T-cell (primary cell): ENCODE results near the gene SPINK4. TPM values are rescaled to one million over a fixed set of nuclear protein-coding genes. Genes with fewer than 3 reads are reported as not detected.

Source experiments
- ATAC-seq, 4 experiments: fragments of 200-7000 bp in 3 of 4; fragments of 150-1000 bp in 1 of 4; cut with Tn5 transposase; replicated peaks in 1 of 4; 1 replicate in 3 of 4; 2 replicates in 1 of 4; pipeline ENCODE4 v1.10.0; 2021; ENCODE audit warnings: moderate library complexity in 3 of 4, mild to moderate bottlenecking in 2 of 4, moderate number of reproducible peaks in 1 of 4
- CTCF ChIA-PET, 2 donors: fragments of 300-600 bp; sonication (Branson Sonifier 250); formaldehyde crosslinking; loops; one replicate each; lab custom pipeline; 2022; ENCODE audit warnings: antibody characterized with exemption in 2 of 2; lab: Charles Lee
- POLR2A ChIA-PET, 2 donors: fragments of 300-600 bp; sonication (Branson Sonifier 250); formaldehyde crosslinking; loops; one replicate each; lab custom pipeline; 2022; ENCODE audit warnings: antibody characterized with exemption in 2 of 2; lab: Charles Lee
- DNase-seq, 35 experiments: peaks; one replicate each; pipeline versions ENCODE4 v3.0.0 to v3.0.0-alpha.2; 2013 to 2023
- H3K27ac ChIP-seq: one replicate; pipeline ENCODE4 v1.5.1; 2013; ENCODE audit warnings: low read length
- H3K27me3 ChIP-seq, 2 experiments: replicated peaks in 1 of 2; 1 replicate in 1 of 2; 2 replicates in 1 of 2; pipeline versions ENCODE4 v1.6.1 to v1.7.0; 2013; ENCODE audit warnings: low read length in 1 of 2, mixed read lengths in 1 of 2; ENCODE audit not compliant: control insufficient read depth in 2 of 2, insufficient read depth in 2 of 2; ENCODE audit errors: extremely low read depth in 1 of 2
- H3K36me3 ChIP-seq, 2 donors: 1 replicate in 1 of 2; 2 replicates in 1 of 2; pipeline versions ENCODE4 v1.6.1 to v1.7.0; 2013; ENCODE audit warnings: low read length in 1 of 2; ENCODE audit not compliant: control insufficient read depth in 2 of 2, insufficient read depth in 1 of 2; ENCODE audit errors: extremely low read depth in 1 of 2
- H3K4me1 ChIP-seq, 2 experiments: 1 replicate in 1 of 2; 2 replicates in 1 of 2; pipeline versions ENCODE4 v1.6.1 to v1.7.0; 2013; ENCODE audit warnings: low read length in 2 of 2, mixed read lengths in 1 of 2; ENCODE audit not compliant: insufficient read depth in 2 of 2, control insufficient read depth in 1 of 2; ENCODE audit errors: extremely low read depth in 1 of 2
- H3K4me3 ChIP-seq, 2 donors: 1 replicate in 1 of 2; 2 replicates in 1 of 2; pipeline versions ENCODE4 v1.5.1 to v1.7.0; 2013; ENCODE audit warnings: mild to moderate bottlenecking in 2 of 2, low read length in 1 of 2, moderate library complexity in 1 of 2; ENCODE audit not compliant: control insufficient read depth in 1 of 2; ENCODE audit errors: extremely low read depth in 1 of 2
- H3K9me3 ChIP-seq: 2 replicates; pipeline ENCODE4 v1.7.0; 2013
- H3K27ac Mint-ChIP-seq, 2 donors: one replicate each; pipeline ENCODE4 v1.8.0; 2020 to 2021; ENCODE audit warnings: mild to moderate bottlenecking in 2 of 2, mixed read lengths in 2 of 2
- H3K27me3 Mint-ChIP-seq, 2 donors: one replicate each; pipeline ENCODE4 v1.8.0; 2021 to 2022; ENCODE audit warnings: mixed read lengths in 2 of 2
- H3K36me3 Mint-ChIP-seq: one replicate; pipeline ENCODE4 v1.8.0; 2021; ENCODE audit warnings: mixed read lengths
- H3K4me1 Mint-ChIP-seq, 3 donors: one replicate each; pipeline ENCODE4 v1.8.0; 2020 to 2022; ENCODE audit warnings: mixed read lengths in 3 of 3, mild to moderate bottlenecking in 1 of 3
- H3K4me3 Mint-ChIP-seq, 3 donors: one replicate each; pipeline ENCODE4 v1.8.0; 2020 to 2022; ENCODE audit warnings: mild to moderate bottlenecking in 3 of 3, mixed read lengths in 3 of 3, moderate library complexity in 3 of 3
- H3K9me3 Mint-ChIP-seq, 3 donors: one replicate each; pipeline ENCODE4 v1.8.0; 2020 to 2022; ENCODE audit warnings: mixed read lengths in 3 of 3
- WGBS: methylation state at CpG from one replicate; pipeline ENCODE4 v1.1.5; 2013; ENCODE audit warnings: missing lambda C conversion rate; ENCODE audit not compliant: insufficient coverage; 5-methylcytosine and 5-hydroxymethylcytosine counted together
- total RNA-seq, 35 experiments: library from RNA in 6 of 35; stranded (reverse) in 6 of 35; fragments of 120-200 nt in 1 of 35; gene quantifications; one replicate each; pipeline versions ENCODE4 v1.2.1 to v1.2.4 and lab custom pipeline; 2013 to 2026

SPINK4 gene
- total RNA-seq, 5 donors from 2014 or later (not counting 1 experiment from before 2014, with no cell fraction given): not detected

GRCh38 chr9:33295571-33295970 lies 55.6 kb downstream of the SPINK4 start:
- ATAC-seq: no peak
- peaks cover 69% of the 10 kb centered on the region for H3K36me3 Mint-ChIP-seq
- H3K9me3 Mint-ChIP-seq: no peaks in the 10 kb centered on the region
- ChIA-PET CTCF (no interaction called here), POLR2A (no interaction called here)
- no peak overlapping the region for H3K27ac Mint-ChIP-seq
- H3K27me3 Mint-ChIP-seq: no peaks in the 10 kb centered on the region
- Histone ChIP-seq H3K27me3 (no peaks in the 10 kb centered on the region), H3K9me3 (no peaks in the 10 kb centered on the region), H3K4me3 (no peak overlapping the region), H3K4me1 (peaks cover 20 to 53% of the 10 kb centered on the region in 2 experiments), H3K36me3 (peaks cover 3 to 71% of the 10 kb centered on the region in 2 donors), H3K27ac (no peak overlapping the region)
- DNase-seq: no peak
- peaks cover 80 to 93% (median 92%) of the 10 kb centered on the region in 3 donors for H3K4me1 Mint-ChIP-seq
- peak overlapping the region in 1 of 3 donors; percentile 20 for H3K4me3 Mint-ChIP-seq
- no CpG with 5 or more reads among the region's 2 CpGs for WGBS

GRCh38 chr9:33297432-33297831 lies 57.5 kb downstream of the SPINK4 start:
- POLR2A ChIA-PET: no interaction called here
- peaks cover 69 to 85% (median 79%) of the 10 kb centered on the region in 3 donors for H3K4me1 Mint-ChIP-seq
- DNase-seq: peak in 10 of 35 experiments; percentile 6 to 52 (median 19)
- no peaks in the 10 kb centered on the region for H3K9me3 Mint-ChIP-seq
- Histone ChIP-seq H3K4me3 (no peak overlapping the region), H3K27me3 (no peaks in the 10 kb centered on the region), H3K9me3 (no peaks in the 10 kb centered on the region), H3K36me3 (peaks cover 3 to 81% of the 10 kb centered on the region in 2 donors), H3K4me1 (peaks cover 8 to 35% of the 10 kb centered on the region in 2 experiments), H3K27ac (no peak overlapping the region)
- CTCF ChIA-PET: interaction anchor here in 1 of 2 donors (1.1 to 1.3 kb wide), 2 partner anchors 10 to 11 kb away, joined by 3 to 7 read pairs; no protein-coding TSS in a partner anchor
- H3K27ac Mint-ChIP-seq: peak overlapping the region; percentile 25 to 66
- H3K36me3 Mint-ChIP-seq: peaks cover 68% of the 10 kb centered on the region
- ATAC-seq: peak; percentile 22 to 73 (median 35)
- H3K4me3 Mint-ChIP-seq: peak overlapping the region; percentile 42 to 59 (median 42)
- H3K27me3 Mint-ChIP-seq: no peaks in the 10 kb centered on the region
- no CpG with 5 or more reads among the region's 1 CpG for WGBS

Other genes starting within 250 kb of the SPINK4 start
- 10 to 100 TPM; 22.4 to 29.7 (median 24.1) TPM for gene APTX, start 238.5 kb upstream of the SPINK4 start, total RNA-seq
- gene DNAJA1, start 214.9 kb upstream of the SPINK4 start, total RNA-seq: 100 to 1,000 TPM in 2 of 5 donors, 10 to 100 TPM in 3; 66.5 to 170 (median 69.9) TPM
- 10 to 100 TPM; 22.6 to 25.5 (median 24.4) TPM for gene SMU1, start 163.5 kb upstream of the SPINK4 start, total RNA-seq
- gene B4GALT1, start 72.8 kb upstream of the SPINK4 start, total RNA-seq: 10 to 100 TPM; 33.2 to 85.3 (median 44.1) TPM
- 10 to 100 TPM; 59.4 to 69.9 (median 62.4) TPM for gene BAG1, start 24.5 kb downstream of the SPINK4 start, total RNA-seq
- gene CHMP5, start 24.9 kb downstream of the SPINK4 start, total RNA-seq: 10 to 100 TPM; 20.5 to 32.1 (median 30.8) TPM
- 10 to 100 TPM; 41.5 to 55.8 (median 48.5) TPM for gene NFX1, start 50.3 kb downstream of the SPINK4 start, total RNA-seq
- 1 to 10 TPM in 1 of 5 donors, under 1 TPM in 4; 0.20 to 1.4 (median 0.44) TPM for gene AQP7, start 162.4 kb downstream of the SPINK4 start, total RNA-seq
- 100 to 1,000 TPM in 3 of 5 donors, 10 to 100 TPM in 2; 85.7 to 130 (median 111) TPM for gene AQP3, start 207.4 kb downstream of the SPINK4 start, total RNA-seq
- 10 to 100 TPM; 35.1 to 57.6 (median 47.1) TPM for gene NOL6, start 233.8 kb downstream of the SPINK4 start, total RNA-seq